Measurements from ENCODE around the gene CUZD1. TPM values are rescaled to one million over a fixed set of nuclear protein-coding genes. Genes with fewer than 3 reads are reported as not detected.

The CUZD1 gene
- total RNA-seq, 1 experiment from 2014 or later: 3.5 TPM

- TF ChIP-seq, protein P1, sequence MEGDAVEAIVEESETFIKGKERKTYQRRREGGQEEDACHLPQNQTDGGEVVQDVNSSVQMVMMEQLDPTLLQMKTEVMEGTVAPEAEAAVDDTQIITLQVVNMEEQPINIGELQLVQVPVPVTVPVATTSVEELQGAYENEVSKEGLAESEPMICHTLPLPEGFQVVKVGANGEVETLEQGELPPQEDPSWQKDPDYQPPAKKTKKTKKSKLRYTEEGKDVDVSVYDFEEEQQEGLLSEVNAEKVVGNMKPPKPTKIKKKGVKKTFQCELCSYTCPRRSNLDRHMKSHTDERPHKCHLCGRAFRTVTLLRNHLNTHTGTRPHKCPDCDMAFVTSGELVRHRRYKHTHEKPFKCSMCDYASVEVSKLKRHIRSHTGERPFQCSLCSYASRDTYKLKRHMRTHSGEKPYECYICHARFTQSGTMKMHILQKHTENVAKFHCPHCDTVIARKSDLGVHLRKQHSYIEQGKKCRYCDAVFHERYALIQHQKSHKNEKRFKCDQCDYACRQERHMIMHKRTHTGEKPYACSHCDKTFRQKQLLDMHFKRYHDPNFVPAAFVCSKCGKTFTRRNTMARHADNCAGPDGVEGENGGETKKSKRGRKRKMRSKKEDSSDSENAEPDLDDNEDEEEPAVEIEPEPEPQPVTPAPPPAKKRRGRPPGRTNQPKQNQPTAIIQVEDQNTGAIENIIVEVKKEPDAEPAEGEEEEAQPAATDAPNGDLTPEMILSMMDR (IDR thresholded peaks at IDR 0.05): no peak
- TF ChIP-seq, protein P2, sequence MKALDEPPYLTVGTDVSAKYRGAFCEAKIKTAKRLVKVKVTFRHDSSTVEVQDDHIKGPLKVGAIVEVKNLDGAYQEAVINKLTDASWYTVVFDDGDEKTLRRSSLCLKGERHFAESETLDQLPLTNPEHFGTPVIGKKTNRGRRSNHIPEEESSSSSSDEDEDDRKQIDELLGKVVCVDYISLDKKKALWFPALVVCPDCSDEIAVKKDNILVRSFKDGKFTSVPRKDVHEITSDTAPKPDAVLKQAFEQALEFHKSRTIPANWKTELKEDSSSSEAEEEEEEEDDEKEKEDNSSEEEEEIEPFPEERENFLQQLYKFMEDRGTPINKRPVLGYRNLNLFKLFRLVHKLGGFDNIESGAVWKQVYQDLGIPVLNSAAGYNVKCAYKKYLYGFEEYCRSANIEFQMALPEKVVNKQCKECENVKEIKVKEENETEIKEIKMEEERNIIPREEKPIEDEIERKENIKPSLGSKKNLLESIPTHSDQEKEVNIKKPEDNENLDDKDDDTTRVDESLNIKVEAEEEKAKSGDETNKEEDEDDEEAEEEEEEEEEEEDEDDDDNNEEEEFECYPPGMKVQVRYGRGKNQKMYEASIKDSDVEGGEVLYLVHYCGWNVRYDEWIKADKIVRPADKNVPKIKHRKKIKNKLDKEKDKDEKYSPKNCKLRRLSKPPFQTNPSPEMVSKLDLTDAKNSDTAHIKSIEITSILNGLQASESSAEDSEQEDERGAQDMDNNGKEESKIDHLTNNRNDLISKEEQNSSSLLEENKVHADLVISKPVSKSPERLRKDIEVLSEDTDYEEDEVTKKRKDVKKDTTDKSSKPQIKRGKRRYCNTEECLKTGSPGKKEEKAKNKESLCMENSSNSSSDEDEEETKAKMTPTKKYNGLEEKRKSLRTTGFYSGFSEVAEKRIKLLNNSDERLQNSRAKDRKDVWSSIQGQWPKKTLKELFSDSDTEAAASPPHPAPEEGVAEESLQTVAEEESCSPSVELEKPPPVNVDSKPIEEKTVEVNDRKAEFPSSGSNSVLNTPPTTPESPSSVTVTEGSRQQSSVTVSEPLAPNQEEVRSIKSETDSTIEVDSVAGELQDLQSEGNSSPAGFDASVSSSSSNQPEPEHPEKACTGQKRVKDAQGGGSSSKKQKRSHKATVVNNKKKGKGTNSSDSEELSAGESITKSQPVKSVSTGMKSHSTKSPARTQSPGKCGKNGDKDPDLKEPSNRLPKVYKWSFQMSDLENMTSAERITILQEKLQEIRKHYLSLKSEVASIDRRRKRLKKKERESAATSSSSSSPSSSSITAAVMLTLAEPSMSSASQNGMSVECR (CRISPR knock-in tag; IDR thresholded peaks at IDR 0.05; ENCODE audit: borderline replicate concordance): no peak
- TF ChIP-seq MYBL2 (CRISPR knock-in tag; IDR thresholded peaks at IDR 0.05): no peak
These were observed 11.2 kb upstream of the CUZD1 start (continued) for GRCh38 chr10:122856902-122857301.

- DNase-seq (ENCODE audit: low spot score): no peak
- Mint-ChIP-seq H3K4me3 (no peak overlapping the region), H3K27ac (no peak overlapping the region), H3K4me1 (peaks cover 27% of the 10 kb centered on the region), H3K9me3 (peaks cover 4% of the 10 kb centered on the region; the same call in 1 of the 2 replicates), H3K27me3 (ENCODE audit: low read depth) (no peaks in the 10 kb centered on the region), H3K36me3 (peaks cover 27% of the 10 kb centered on the region)
- no peak for ATAC-seq
- ChIA-PET POLR2A (interaction anchor here (1.5 kb wide), 1 partner anchor 10 kb away, joined by 4 read pairs; the partner anchor contains the start of gene CUZD1), CTCF (no interaction called here)
- TF ChIP-seq ETV6 (CRISPR knock-in tag; IDR thresholded peaks at IDR 0.05) (no peak), KAT7 (CRISPR knock-in tag; IDR thresholded peaks at IDR 0.05; ENCODE audit: borderline replicate concordance) (no peak), ZNF671 (CRISPR knock-in tag; IDR thresholded peaks at IDR 0.05) (no peak), PRRX2 (CRISPR knock-in tag; IDR thresholded peaks at IDR 0.05) (no peak), ATF1 (CRISPR knock-in tag; IDR thresholded peaks at IDR 0.05) (no peak), ELF4 (CRISPR knock-in tag; IDR thresholded peaks at IDR 0.05; ENCODE audit: low read depth) (no peak), ZNF219 (CRISPR knock-in tag; IDR thresholded peaks at IDR 0.05; ENCODE audit: borderline replicate concordance) (no peak), MYBL2 (CRISPR knock-in tag; IDR thresholded peaks at IDR 0.05) (no peak), NR3C1 (CRISPR knock-in tag; conservative IDR thresholded peaks at IDR 0.05; ENCODE audit: low read depth) (no peak), SMAD3 (CRISPR knock-in tag; IDR thresholded peaks at IDR 0.05; ENCODE audit: borderline replicate concordance) (no peak), ZNF423 (CRISPR knock-in tag; IDR thresholded peaks at IDR 0.05) (no peak), CDX4 (CRISPR knock-in tag; IDR thresholded peaks at IDR 0.05; ENCODE audit: borderline replicate concordance) (no peak)
- TF ChIP-seq, protein P3, sequence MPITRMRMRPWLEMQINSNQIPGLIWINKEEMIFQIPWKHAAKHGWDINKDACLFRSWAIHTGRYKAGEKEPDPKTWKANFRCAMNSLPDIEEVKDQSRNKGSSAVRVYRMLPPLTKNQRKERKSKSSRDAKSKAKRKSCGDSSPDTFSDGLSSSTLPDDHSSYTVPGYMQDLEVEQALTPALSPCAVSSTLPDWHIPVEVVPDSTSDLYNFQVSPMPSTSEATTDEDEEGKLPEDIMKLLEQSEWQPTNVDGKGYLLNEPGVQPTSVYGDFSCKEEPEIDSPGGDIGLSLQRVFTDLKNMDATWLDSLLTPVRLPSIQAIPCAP (CRISPR knock-in tag; IDR thresholded peaks at IDR 0.05): no peak
- TF ChIP-seq, protein P4, sequence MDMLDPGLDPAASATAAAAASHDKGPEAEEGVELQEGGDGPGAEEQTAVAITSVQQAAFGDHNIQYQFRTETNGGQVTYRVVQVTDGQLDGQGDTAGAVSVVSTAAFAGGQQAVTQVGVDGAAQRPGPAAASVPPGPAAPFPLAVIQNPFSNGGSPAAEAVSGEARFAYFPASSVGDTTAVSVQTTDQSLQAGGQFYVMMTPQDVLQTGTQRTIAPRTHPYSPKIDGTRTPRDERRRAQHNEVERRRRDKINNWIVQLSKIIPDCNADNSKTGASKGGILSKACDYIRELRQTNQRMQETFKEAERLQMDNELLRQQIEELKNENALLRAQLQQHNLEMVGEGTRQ (CRISPR knock-in tag; IDR thresholded peaks at IDR 0.05): no peak
- TF ChIP-seq, protein P5, sequence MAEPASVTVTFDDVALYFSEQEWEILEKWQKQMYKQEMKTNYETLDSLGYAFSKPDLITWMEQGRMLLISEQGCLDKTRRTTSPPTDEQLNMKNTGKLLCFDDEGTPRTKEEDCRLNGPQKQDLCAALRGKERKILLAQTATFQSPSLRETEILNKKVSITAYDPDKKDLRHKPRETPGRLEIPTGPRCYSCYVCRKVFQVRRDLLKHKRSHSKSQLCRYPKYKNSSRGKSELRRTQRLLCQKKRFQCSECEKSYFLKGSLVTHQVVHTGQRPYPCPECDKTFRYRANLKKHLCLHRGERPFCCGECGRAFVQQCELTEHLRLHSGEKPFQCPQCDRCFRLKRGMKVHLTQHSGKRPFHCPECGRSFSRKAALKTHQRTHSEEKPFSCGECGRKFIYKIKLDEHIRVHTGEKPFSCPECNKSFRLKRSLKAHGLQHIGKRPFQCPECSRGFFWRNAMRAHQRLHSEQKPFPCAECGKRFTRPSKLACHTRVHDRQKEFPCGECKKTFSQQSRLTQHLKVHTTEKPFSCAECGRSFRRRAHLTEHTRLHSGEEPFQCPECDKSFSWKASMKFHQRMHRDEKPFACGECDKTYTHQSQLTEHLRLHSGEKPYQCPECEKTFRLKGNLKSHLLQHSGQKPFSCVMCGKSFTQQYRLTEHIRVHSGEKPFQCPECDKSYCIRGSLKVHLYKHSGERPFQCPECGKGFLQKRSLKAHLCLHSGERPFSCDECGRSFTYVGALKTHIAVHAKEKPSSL (CRISPR knock-in tag; conservative IDR thresholded peaks at IDR 0.05): no peak
- TF ChIP-seq, protein P6, sequence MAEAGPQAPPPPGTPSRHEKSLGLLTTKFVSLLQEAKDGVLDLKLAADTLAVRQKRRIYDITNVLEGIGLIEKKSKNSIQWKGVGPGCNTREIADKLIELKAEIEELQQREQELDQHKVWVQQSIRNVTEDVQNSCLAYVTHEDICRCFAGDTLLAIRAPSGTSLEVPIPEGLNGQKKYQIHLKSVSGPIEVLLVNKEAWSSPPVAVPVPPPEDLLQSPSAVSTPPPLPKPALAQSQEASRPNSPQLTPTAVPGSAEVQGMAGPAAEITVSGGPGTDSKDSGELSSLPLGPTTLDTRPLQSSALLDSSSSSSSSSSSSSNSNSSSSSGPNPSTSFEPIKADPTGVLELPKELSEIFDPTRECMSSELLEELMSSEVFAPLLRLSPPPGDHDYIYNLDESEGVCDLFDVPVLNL (CRISPR knock-in tag; IDR thresholded peaks at IDR 0.05; ENCODE audit: borderline replicate concordance, low read depth): no peak
- TF ChIP-seq, protein P7, sequence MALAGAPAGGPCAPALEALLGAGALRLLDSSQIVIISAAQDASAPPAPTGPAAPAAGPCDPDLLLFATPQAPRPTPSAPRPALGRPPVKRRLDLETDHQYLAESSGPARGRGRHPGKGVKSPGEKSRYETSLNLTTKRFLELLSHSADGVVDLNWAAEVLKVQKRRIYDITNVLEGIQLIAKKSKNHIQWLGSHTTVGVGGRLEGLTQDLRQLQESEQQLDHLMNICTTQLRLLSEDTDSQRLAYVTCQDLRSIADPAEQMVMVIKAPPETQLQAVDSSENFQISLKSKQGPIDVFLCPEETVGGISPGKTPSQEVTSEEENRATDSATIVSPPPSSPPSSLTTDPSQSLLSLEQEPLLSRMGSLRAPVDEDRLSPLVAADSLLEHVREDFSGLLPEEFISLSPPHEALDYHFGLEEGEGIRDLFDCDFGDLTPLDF (CRISPR knock-in tag; IDR thresholded peaks at IDR 0.05): no peak
- TF ChIP-seq, protein P8, sequence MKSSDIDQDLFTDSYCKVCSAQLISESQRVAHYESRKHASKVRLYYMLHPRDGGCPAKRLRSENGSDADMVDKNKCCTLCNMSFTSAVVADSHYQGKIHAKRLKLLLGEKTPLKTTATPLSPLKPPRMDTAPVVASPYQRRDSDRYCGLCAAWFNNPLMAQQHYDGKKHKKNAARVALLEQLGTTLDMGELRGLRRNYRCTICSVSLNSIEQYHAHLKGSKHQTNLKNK (CRISPR knock-in tag; IDR thresholded peaks at IDR 0.05): no peak
- TF ChIP-seq, protein P9, sequence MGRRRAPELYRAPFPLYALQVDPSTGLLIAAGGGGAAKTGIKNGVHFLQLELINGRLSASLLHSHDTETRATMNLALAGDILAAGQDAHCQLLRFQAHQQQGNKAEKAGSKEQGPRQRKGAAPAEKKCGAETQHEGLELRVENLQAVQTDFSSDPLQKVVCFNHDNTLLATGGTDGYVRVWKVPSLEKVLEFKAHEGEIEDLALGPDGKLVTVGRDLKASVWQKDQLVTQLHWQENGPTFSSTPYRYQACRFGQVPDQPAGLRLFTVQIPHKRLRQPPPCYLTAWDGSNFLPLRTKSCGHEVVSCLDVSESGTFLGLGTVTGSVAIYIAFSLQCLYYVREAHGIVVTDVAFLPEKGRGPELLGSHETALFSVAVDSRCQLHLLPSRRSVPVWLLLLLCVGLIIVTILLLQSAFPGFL (CRISPR knock-in tag; IDR thresholded peaks at IDR 0.05; ENCODE audit: borderline replicate concordance): no peak
These were observed 10.1 kb upstream of the CUZD1 start for GRCh38 chr10:122855745-122856144.

Measured in WTC11 (cell line).